ENCODE data around the gene PCDH20. TPM values are rescaled to one million over a fixed set of nuclear protein-coding genes. Genes with fewer than 3 reads are reported as not detected.

The PCDH20 gene
- polyA plus RNA-seq, 3 donors: not detected

GRCh38 chr13:61453121-61453520 is 37.5 kb upstream of the PCDH20 start:
- H3K4me3 ChIP-seq (replicated peaks in 1 of 3; ENCODE audit: low read depth in 2 of 3, low read length in 3 of 3): no peak overlapping the region
- Mint-ChIP-seq H3K9me3 (peaks cover 0 to 4% (median 0%) of the 10 kb centered on the region in 7 donors), H3K27ac (no peak overlapping the region), H3K4me1 (no peaks in the 10 kb centered on the region), H3K36me3 (no peaks in the 10 kb centered on the region), H3K27me3 (ENCODE audit: low read depth in 3 of 3) (no peaks in the 10 kb centered on the region), H3K4me3 (no peak overlapping the region)
- no peaks in the 10 kb centered on the region for H3K27me3 ChIP-seq (ENCODE audit: control insufficient read depth in 2 of 2, insufficient read depth in 2 of 2, low read length in 2 of 2)
- H3K9ac ChIP-seq (ENCODE audit: insufficient read depth, low read length, poor library complexity, severe bottlenecking): no peak overlapping the region
- H2AFZ ChIP-seq (ENCODE audit: insufficient read depth, low read depth, low read length, poor library complexity, severe bottlenecking): no peak overlapping the region
- no peak overlapping the region for H3K27ac ChIP-seq (ENCODE audit: low read depth in 1 of 2, low read length in 2 of 2)
- H3K4me2 ChIP-seq (replicated peaks; ENCODE audit: extremely low read depth, low read length, poor library complexity, severe bottlenecking): no peak overlapping the region
- no peaks in the 10 kb centered on the region for H4K20me1 ChIP-seq (ENCODE audit: insufficient read depth, low read length)
- intact Hi-C loops (cut with micrococcal nuclease): no loop called here
- no peaks in the 10 kb centered on the region for H3K4me1 ChIP-seq (ENCODE audit: control insufficient read depth in 1 of 2, insufficient read depth in 2 of 2, low read length in 2 of 2)
- no peaks in the 10 kb centered on the region for H3K79me2 ChIP-seq (ENCODE audit: insufficient read depth, low read length)
- H3K36me3 ChIP-seq (replicated peaks in 1 of 2; ENCODE audit: control insufficient read depth in 1 of 2, insufficient read depth in 2 of 2, low read length in 2 of 2): no peaks in the 10 kb centered on the region
- WGBS (ENCODE audit: insufficient coverage): no CpG with 5 or more reads among the region's 1 CpG
- no peak for DNase-seq
- no peak for TF ChIP-seq CTCF (IDR thresholded peaks at IDR 0.05)
- no peaks in the 10 kb centered on the region for H3K9me3 ChIP-seq (replicated peaks in 1 of 2; ENCODE audit: control insufficient read depth in 1 of 2, insufficient read depth in 1 of 2, low read length in 2 of 2)

- WGBS (ENCODE audit: insufficient coverage): no CpG with 5 or more reads among the region's 1 CpG
- intact Hi-C loops (cut with micrococcal nuclease): no loop called here
These were observed 16.4 kb upstream of the PCDH20 start for GRCh38 chr13:61432029-61432428.

More at GRCh38 chr13:61432029-61432428, 16.4 kb upstream of the PCDH20 start:
- Histone ChIP-seq H2AFZ (ENCODE audit: insufficient read depth, low read depth, low read length, poor library complexity, severe bottlenecking) (no peak overlapping the region), H4K20me1 (ENCODE audit: insufficient read depth, low read length) (no peaks in the 10 kb centered on the region), H3K9me3 (replicated peaks in 1 of 2; ENCODE audit: control insufficient read depth in 1 of 2, insufficient read depth in 1 of 2, low read length in 2 of 2) (no peaks in the 10 kb centered on the region), H3K4me2 (replicated peaks; ENCODE audit: extremely low read depth, low read length, poor library complexity, severe bottlenecking) (no peak overlapping the region), H3K9ac (ENCODE audit: insufficient read depth, low read length, poor library complexity, severe bottlenecking) (no peak overlapping the region), H3K27ac (ENCODE audit: low read depth in 1 of 2, low read length in 2 of 2) (no peak overlapping the region), H3K36me3 (replicated peaks in 1 of 2; ENCODE audit: control insufficient read depth in 1 of 2, insufficient read depth in 2 of 2, low read length in 2 of 2) (no peaks in the 10 kb centered on the region), H3K4me3 (replicated peaks in 1 of 3; ENCODE audit: low read depth in 2 of 3, low read length in 3 of 3) (no peak overlapping the region), H3K4me1 (ENCODE audit: control insufficient read depth in 1 of 2, insufficient read depth in 2 of 2, low read length in 2 of 2) (no peaks in the 10 kb centered on the region), H3K79me2 (ENCODE audit: insufficient read depth, low read length) (no peaks in the 10 kb centered on the region), H3K27me3 (ENCODE audit: control insufficient read depth in 2 of 2, insufficient read depth in 2 of 2, low read length in 2 of 2) (no peaks in the 10 kb centered on the region)
- no peaks in the 10 kb centered on the region for H3K4me1 Mint-ChIP-seq
- no peaks in the 10 kb centered on the region for H3K36me3 Mint-ChIP-seq
- H3K4me3 Mint-ChIP-seq: no peak overlapping the region
- TF ChIP-seq CTCF (IDR thresholded peaks at IDR 0.05): no peak
- peaks cover 0 to 2% (median 0%) of the 10 kb centered on the region in 3 donors for H3K27me3 Mint-ChIP-seq (ENCODE audit: low read depth in 3 of 3)
- peaks cover 0 to 2% (median 0%) of the 10 kb centered on the region in 7 donors for H3K9me3 Mint-ChIP-seq
- no peak overlapping the region for H3K27ac Mint-ChIP-seq
- DNase-seq: no peak

Data from CD14-positive monocyte (primary cell).